SK-N-SH (cell line): ENCODE data around the gene SPAG4. TPM values are rescaled to one million over a fixed set of nuclear protein-coding genes. Genes with fewer than 3 reads are reported as not detected.

ENCODE experiments used
- CTCF ChIA-PET: fragments of 300-600, 350-600 bp; formaldehyde crosslinking; extraction: SDS; loops from one replicate; lab custom pipeline; 2021; lab: Yijun Ruan, JAX
- POLR2A ChIA-PET: fragments of 350-600 bp; sonication (Branson Sonifier 250); formaldehyde crosslinking; extraction: SDS; loops from one replicate; lab custom pipeline; 2020; ENCODE audit warnings: antibody characterized with exemption, inconsistent platforms; lab: Yijun Ruan, JAX
- DNase-seq: peaks from one replicate; pipeline ENCODE4 v3.0.0; 2012
- H2AFZ ChIP-seq: fragments of 200-600 bp; sonication (generic); 2 replicates; pipeline ENCODE4 v1.8.1; 2016; ENCODE audit warnings: antibody characterized with exemption, mild to moderate bottlenecking, low read depth
- H3F3A ChIP-seq: fragments of 200-600 bp; sonication (generic); replicated peaks from 2 replicates; pipeline ENCODE3; 2016; ENCODE audit warnings: antibody characterized with exemption, mild to moderate bottlenecking; ENCODE audit not compliant: insufficient read depth
- H3K27ac ChIP-seq, 2 experiments: fragments of 200-500 bp in 1 of 2; fragments of 200-600 bp in 1 of 2; sonication (Bioruptor generic) in 1 of 2; sonication (generic), shearing (Covaris generic) in 1 of 2; 2 replicates each; pipeline versions ENCODE4 v1.5.1 to v1.6.1; 2014 to 2016; ENCODE audit warnings: low read depth in 2 of 2, inconsistent platforms in 1 of 2, low read length in 1 of 2, mild to moderate bottlenecking in 1 of 2, mixed read lengths in 1 of 2
- H3K27me3 ChIP-seq: fragments of 200-600 bp; sonication (generic), shearing (Covaris generic); 2 replicates; pipeline ENCODE4 v1.6.1; 2016; ENCODE audit warnings: mixed run types; ENCODE audit not compliant: insufficient read depth
- H3K36me3 ChIP-seq, 2 experiments: fragments of 200-500 bp in 1 of 2; fragments of 200-600 bp in 1 of 2; sonication (Bioruptor generic) in 1 of 2; sonication (generic) in 1 of 2; replicated peaks in 1 of 2; 2 replicates each; pipeline versions ENCODE3 to v1.5.1; 2014 to 2016; ENCODE audit warnings: low read length in 1 of 2, mild to moderate bottlenecking in 1 of 2; ENCODE audit not compliant: insufficient read depth in 2 of 2, control insufficient read depth in 1 of 2
- H3K4me1 ChIP-seq, 2 experiments: fragments of 200-500 bp in 1 of 2; fragments of 200-600 bp in 1 of 2; sonication (Bioruptor generic) in 1 of 2; sonication (generic), shearing (Covaris generic) in 1 of 2; 2 replicates each; pipeline versions ENCODE4 v1.5.1 to v1.6.1; 2014 to 2016; ENCODE audit warnings: low read depth in 1 of 2, low read length in 1 of 2, mixed run types in 1 of 2; ENCODE audit not compliant: insufficient read depth in 2 of 2, control insufficient read depth in 1 of 2
- H3K4me2 ChIP-seq: fragments of 200-600 bp; sonication (generic), shearing (Covaris generic); 2 replicates; pipeline ENCODE4 v1.6.1; 2017; ENCODE audit warnings: mixed run types
- H3K4me3 ChIP-seq, 2 experiments: fragments of 200-500 bp in 1 of 2; fragments of 200-600 bp in 1 of 2; sonication (Bioruptor generic) in 1 of 2; sonication (generic), shearing (Covaris generic) in 1 of 2; 2 replicates each; pipeline versions ENCODE4 v1.5.1 to v1.8.1; 2014 to 2016; ENCODE audit warnings: low read depth in 2 of 2, inconsistent platforms in 1 of 2, low read length in 1 of 2, mild to moderate bottlenecking in 1 of 2, mixed read lengths in 1 of 2, moderate library complexity in 1 of 2
- H3K79me2 ChIP-seq: fragments of 200-600 bp; sonication (generic); 2 replicates; pipeline ENCODE4 v1.8.1; 2017; ENCODE audit warnings: mild to moderate bottlenecking; ENCODE audit not compliant: insufficient read depth
- H3K9ac ChIP-seq: fragments of 200-600 bp; sonication (generic); 2 replicates; pipeline ENCODE4 v1.6.1; 2017; ENCODE audit warnings: mixed run types
- H3K9me2 ChIP-seq: fragments of 200-600 bp; sonication (generic); 2 replicates; pipeline ENCODE4 v1.6.1; 2017; ENCODE audit warnings: mixed run types
- H3K9me3 ChIP-seq: fragments of 200-600 bp; sonication (generic); 2 replicates; pipeline ENCODE4 v1.6.1; 2017; ENCODE audit warnings: mixed run types, mild to moderate bottlenecking, moderate library complexity
- H4K20me1 ChIP-seq: fragments of 200-600 bp; sonication (generic); 2 replicates; pipeline ENCODE4 v1.6.1; 2017; ENCODE audit warnings: mild to moderate bottlenecking, mixed run types; ENCODE audit not compliant: insufficient read depth
- CHD2 ChIP-seq: fragments of 150-350 bp; IDR thresholded peaks from 2 replicates; pipeline ENCODE4 v1.6.1; 2018; ENCODE audit warnings: low read length; ENCODE audit not compliant: partially characterized antibody
- FOSL2 ChIP-seq: IDR thresholded peaks from 2 replicates; pipeline ENCODE4 v1.4.0; 2012; ENCODE audit warnings: low read depth, mild to moderate bottlenecking, moderate library complexity, borderline replicate concordance
- FOXJ3 ChIP-seq: sonication (generic); formaldehyde crosslinking; IDR thresholded peaks from 2 replicates; pipeline ENCODE4 v1.5.1; 2020; ENCODE audit warnings: mild to moderate bottlenecking, missing genetic modification reagents
- GATA2 ChIP-seq: sonication (generic); formaldehyde crosslinking; IDR thresholded peaks from 2 replicates; pipeline ENCODE4 v1.5.0; 2020; ENCODE audit warnings: mild to moderate bottlenecking, missing genetic modification reagents
- JUND ChIP-seq: IDR thresholded peaks from 2 replicates; pipeline ENCODE4 v1.4.0; 2012
- MXI1 ChIP-seq: IDR thresholded peaks from 2 replicates; pipeline ENCODE4 v1.6.1; 2012; ENCODE audit warnings: mild to moderate bottlenecking, low read depth, low read length, improper control_type of control experiment
- NFIC ChIP-seq: IDR thresholded peaks from 2 replicates; pipeline ENCODE4 v1.4.0; 2012; ENCODE audit warnings: borderline replicate concordance
- RAD21 ChIP-seq: IDR thresholded peaks from 2 replicates; pipeline ENCODE4 v1.6.1; 2012; ENCODE audit warnings: mild to moderate bottlenecking, low read length
- RCOR1 ChIP-seq: fragments of 150-350 bp; IDR thresholded peaks from 2 replicates; pipeline ENCODE4 v1.6.1; 2017; ENCODE audit warnings: antibody characterized with exemption, low read length
- RFX5 ChIP-seq: IDR thresholded peaks from 2 replicates; pipeline ENCODE4 v1.6.1; 2012; ENCODE audit warnings: mild to moderate bottlenecking, improper control_type of control experiment, low read length
- RXRA ChIP-seq: IDR thresholded peaks from 2 replicates; pipeline ENCODE4 v1.4.0; 2012; ENCODE audit warnings: low read depth, mild to moderate bottlenecking, borderline replicate concordance
- SMC3 ChIP-seq: IDR thresholded peaks from 2 replicates; pipeline ENCODE4 v1.6.1; 2012; ENCODE audit warnings: low read depth, low read length, improper control_type of control experiment
- TAF1 ChIP-seq: IDR thresholded peaks from 2 replicates; pipeline ENCODE4 v1.6.1; 2012; ENCODE audit warnings: low read depth, mild to moderate bottlenecking, low read length, moderate library complexity, borderline replicate concordance
- TEAD4 ChIP-seq: IDR thresholded peaks from 2 replicates; pipeline ENCODE4 v1.4.0; 2012; ENCODE audit warnings: mild to moderate bottlenecking, borderline replicate concordance; ENCODE audit not compliant: insufficient read depth
- YY1 ChIP-seq: IDR thresholded peaks from 2 replicates; pipeline ENCODE4 v1.4.0; 2012; ENCODE audit warnings: low read depth, mild to moderate bottlenecking
- WGBS: methylation state at CpG from one replicate; pipeline ENCODE4 v1.1.6; 2017; ENCODE audit warnings: low lambda C conversion rate; 5-methylcytosine and 5-hydroxymethylcytosine counted together
- polyA plus RNA-seq, 3 experiments: library from polyadenylated mRNA; depleted of rRNA; stranded (reverse); fragments of >200 nt; gene quantifications; 2 replicates each; pipeline ENCODE4 v1.2.3, GENCODE V29; 2012
- TF ChIP-seq, protein P1 (sequence below): IDR thresholded peaks from 2 replicates; pipeline ENCODE4 v1.4.0; 2012; ENCODE audit warnings: low read depth, borderline replicate concordance
- TF ChIP-seq, protein P2 (sequence below): fragments of 150-350 bp; IDR thresholded peaks from 2 replicates; pipeline ENCODE4 v1.6.1; 2017; ENCODE audit warnings: antibody characterized with exemption, low read length, low read depth, borderline replicate concordance
- TF ChIP-seq, protein P3 (sequence below): fragments of 150-350 bp; IDR thresholded peaks from 2 replicates; pipeline ENCODE4 v1.6.1; 2016; ENCODE audit warnings: mild to moderate bottlenecking, low read depth, low read length

SPAG4 gene
- polyA plus RNA-seq, 1 of the 3 experiments (the other 2 are of a cell fraction) = 6.9 TPM

DNA sequence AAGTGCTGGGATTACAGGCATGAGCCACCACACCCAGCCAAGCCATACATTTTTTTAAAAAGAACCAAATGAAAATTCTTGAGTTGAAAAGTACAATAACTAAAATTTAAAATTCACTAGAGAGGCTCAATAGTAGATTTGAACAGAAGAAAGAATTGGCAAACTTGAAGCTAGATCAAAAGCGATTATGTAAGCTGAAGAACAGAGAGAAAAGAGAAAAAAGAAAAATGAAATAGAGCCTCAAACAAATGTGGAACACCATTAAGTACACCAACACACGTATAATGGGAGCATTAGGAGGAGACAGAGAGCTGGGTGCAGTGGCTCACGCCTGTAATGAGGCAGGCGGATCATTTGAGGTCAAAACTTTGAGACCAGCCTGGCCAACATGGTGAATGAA, 42.8 kb upstream of the SPAG4 start:
- no peaks in the 10 kb centered on the region for H3K27me3 ChIP-seq
- no peak overlapping the region for H3K9ac ChIP-seq
- no peak overlapping the region for H3K27ac ChIP-seq
- no peaks in the 10 kb centered on the region for H4K20me1 ChIP-seq
- H3K9me3 ChIP-seq = no peaks in the 10 kb centered on the region
- H3K9me2 ChIP-seq = no peaks in the 10 kb centered on the region
- no peak for DNase-seq
- no peaks in the 10 kb centered on the region for H3K36me3 ChIP-seq
- no peaks in the 10 kb centered on the region for H3K4me1 ChIP-seq
- H3F3A ChIP-seq = peaks cover 3% of the 10 kb centered on the region
- H3K4me2 ChIP-seq = no peak overlapping the region
- H3K4me3 ChIP-seq = no peak overlapping the region
- TF ChIP-seq RAD21 (no peak), CHD2 (no peak), FOXJ3 (CRISPR knock-in tag) (no peak), MXI1 (no peak), JUND (no peak), RFX5 (no peak), GATA2 (no peak), TEAD4 (no peak), RXRA (no peak)
- TF ChIP-seq, protein P1, sequence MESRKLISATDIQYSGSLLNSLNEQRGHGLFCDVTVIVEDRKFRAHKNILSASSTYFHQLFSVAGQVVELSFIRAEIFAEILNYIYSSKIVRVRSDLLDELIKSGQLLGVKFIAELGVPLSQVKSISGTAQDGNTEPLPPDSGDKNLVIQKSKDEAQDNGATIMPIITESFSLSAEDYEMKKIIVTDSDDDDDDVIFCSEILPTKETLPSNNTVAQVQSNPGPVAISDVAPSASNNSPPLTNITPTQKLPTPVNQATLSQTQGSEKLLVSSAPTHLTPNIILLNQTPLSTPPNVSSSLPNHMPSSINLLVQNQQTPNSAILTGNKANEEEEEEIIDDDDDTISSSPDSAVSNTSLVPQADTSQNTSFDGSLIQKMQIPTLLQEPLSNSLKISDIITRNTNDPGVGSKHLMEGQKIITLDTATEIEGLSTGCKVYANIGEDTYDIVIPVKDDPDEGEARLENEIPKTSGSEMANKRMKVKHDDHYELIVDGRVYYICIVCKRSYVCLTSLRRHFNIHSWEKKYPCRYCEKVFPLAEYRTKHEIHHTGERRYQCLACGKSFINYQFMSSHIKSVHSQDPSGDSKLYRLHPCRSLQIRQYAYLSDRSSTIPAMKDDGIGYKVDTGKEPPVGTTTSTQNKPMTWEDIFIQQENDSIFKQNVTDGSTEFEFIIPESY = no peak
- TF ChIP-seq, protein P2, sequence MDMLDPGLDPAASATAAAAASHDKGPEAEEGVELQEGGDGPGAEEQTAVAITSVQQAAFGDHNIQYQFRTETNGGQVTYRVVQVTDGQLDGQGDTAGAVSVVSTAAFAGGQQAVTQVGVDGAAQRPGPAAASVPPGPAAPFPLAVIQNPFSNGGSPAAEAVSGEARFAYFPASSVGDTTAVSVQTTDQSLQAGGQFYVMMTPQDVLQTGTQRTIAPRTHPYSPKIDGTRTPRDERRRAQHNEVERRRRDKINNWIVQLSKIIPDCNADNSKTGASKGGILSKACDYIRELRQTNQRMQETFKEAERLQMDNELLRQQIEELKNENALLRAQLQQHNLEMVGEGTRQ = no peak
- TF ChIP-seq, protein P3, sequence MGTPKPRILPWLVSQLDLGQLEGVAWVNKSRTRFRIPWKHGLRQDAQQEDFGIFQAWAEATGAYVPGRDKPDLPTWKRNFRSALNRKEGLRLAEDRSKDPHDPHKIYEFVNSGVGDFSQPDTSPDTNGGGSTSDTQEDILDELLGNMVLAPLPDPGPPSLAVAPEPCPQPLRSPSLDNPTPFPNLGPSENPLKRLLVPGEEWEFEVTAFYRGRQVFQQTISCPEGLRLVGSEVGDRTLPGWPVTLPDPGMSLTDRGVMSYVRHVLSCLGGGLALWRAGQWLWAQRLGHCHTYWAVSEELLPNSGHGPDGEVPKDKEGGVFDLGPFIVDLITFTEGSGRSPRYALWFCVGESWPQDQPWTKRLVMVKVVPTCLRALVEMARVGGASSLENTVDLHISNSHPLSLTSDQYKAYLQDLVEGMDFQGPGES = no peak
- no peak overlapping the region for H2AFZ ChIP-seq
- ChIA-PET POLR2A (no interaction called here), CTCF (no interaction called here)
- H3K79me2 ChIP-seq = no peaks in the 10 kb centered on the region
- 86% methylated on average over 4 of the region's 4 CpGs for WGBS

DNA sequence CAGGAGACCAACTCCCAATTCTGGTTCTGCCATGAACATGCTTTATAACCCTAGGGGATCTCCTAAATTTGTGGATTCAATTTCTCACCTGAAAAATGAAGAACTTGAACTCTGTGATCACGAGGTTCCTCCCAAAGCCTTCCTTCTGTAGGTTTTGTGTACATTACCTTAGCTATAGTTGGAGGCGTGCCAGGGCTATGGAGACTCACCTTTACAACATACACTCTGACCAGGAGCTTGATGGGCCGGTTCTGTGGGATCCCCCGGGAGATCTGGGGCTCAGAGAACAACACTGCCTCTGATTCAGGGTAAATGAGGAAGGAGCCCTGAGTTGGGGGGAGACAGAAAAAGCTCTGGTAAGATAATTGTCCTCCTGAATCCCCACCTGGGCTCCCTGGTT, 39.7 kb upstream of the SPAG4 start:
- H3K9me3 ChIP-seq = no peaks in the 10 kb centered on the region
- H3K27me3 ChIP-seq = no peaks in the 10 kb centered on the region
- H3K4me1 ChIP-seq = no peaks in the 10 kb centered on the region
- H2AFZ ChIP-seq = no peak overlapping the region
- no peaks in the 10 kb centered on the region for H4K20me1 ChIP-seq
- H3K79me2 ChIP-seq = no peaks in the 10 kb centered on the region
- DNase-seq = no peak
- ChIA-PET POLR2A (no interaction called here), CTCF (no interaction called here)
- H3K9ac ChIP-seq = no peak overlapping the region
- TF ChIP-seq CHD2 (no peak), SMC3 (no peak), RCOR1 (no peak), TAF1 (no peak), NFIC (no peak), MXI1 (no peak), YY1 (no peak), FOXJ3 (CRISPR knock-in tag) (no peak), FOSL2 (no peak), RAD21 (no peak), GATA2 (no peak), RFX5 (no peak), RXRA (no peak)
- TF ChIP-seq, protein P3 = no peak
- H3K27ac ChIP-seq = no peak overlapping the region
- H3K4me3 ChIP-seq = no peak overlapping the region
- WGBS = 43% methylated on average over 4 of the region's 4 CpGs
- H3K36me3 ChIP-seq = no peaks in the 10 kb centered on the region
- no peak overlapping the region for H3K4me2 ChIP-seq
- no peaks in the 10 kb centered on the region for H3F3A ChIP-seq
- no peaks in the 10 kb centered on the region for H3K9me2 ChIP-seq
